HG02885 (cell line): ENCODE data around the gene IQCE.
"Not testable (repeated sequence)": the region's sequence is repeated elsewhere in the genome, so short reads cannot be mapped to it uniquely, and the experiment has no call there.

ENCODE experiments used
- ATAC-seq: cut with Tn5 transposase; IDR thresholded peaks from one replicate; pipeline ENCODE4 v1.9.1; 2021; ENCODE audit warnings: mild to moderate bottlenecking; ENCODE audit not compliant: unreplicated experiment, poor library complexity

Gene IQCE

GRCh38 chr7:2546776-2547586, 11.8 kb upstream of the IQCE start:
- no peak for ATAC-seq

GRCh38 chr7:2551418-2551817, 7.4 kb upstream of the IQCE start:
- ATAC-seq: no peak

GRCh38 chr7:2553108-2553507, 5.7 kb upstream of the IQCE start:
- ATAC-seq: no peak

GRCh38 chr7:2553831-2554581, 4.8 kb upstream of the IQCE start:
- ATAC-seq: no peak

GRCh38 chr7:2554661-2555111, 4.1 kb upstream of the IQCE start:
- ATAC-seq: no peak

GRCh38 chr7:2555121-2556052, 3.4 kb upstream of the IQCE start, which contains the start of gene BRAT1:
Gene BRAT1 (minus strand): TSS chr7:2555524. CDS start chr7:2554431, 1,093 bp downstream.
- ATAC-seq: peak; percentile 78

GRCh38 chr7:2559283-2559950, 638 bp downstream of the IQCE start:
- peak; percentile 7 for ATAC-seq

- not testable (repeated sequence) for ATAC-seq
Measured at GRCh38 chr7:2563955-2564354, 5.2 kb downstream of the IQCE start.

GRCh38 chr7:2564970-2565540, 6.3 kb downstream of the IQCE start:
- no peak for ATAC-seq

- no peak for ATAC-seq
Measured at GRCh38 chr7:2566348-2566889, 7.6 kb downstream of the IQCE start.

- peak; percentile 95 for ATAC-seq
Measured at GRCh38 chr7:2566890-2567678, 8.3 kb downstream of the IQCE start.

- no peak for ATAC-seq
Measured at GRCh38 chr7:2567679-2568278, 9.0 kb downstream of the IQCE start.

GRCh38 chr7:2568521-2569223, 9.9 kb downstream of the IQCE start:
- no peak for ATAC-seq

- ATAC-seq: no peak
Measured at GRCh38 chr7:2569421-2569820, 10.6 kb downstream of the IQCE start.

- ATAC-seq: no peak
Measured at GRCh38 chr7:2570021-2570420, 11.2 kb downstream of the IQCE start.

- ATAC-seq: no peak
Measured at GRCh38 chr7:2571409-2571808, 12.6 kb downstream of the IQCE start.

GRCh38 chr7:2572101-2572842, 13.5 kb downstream of the IQCE start:
- no peak for ATAC-seq
